Activated T-cell treated with anti-CD3 and anti-CD28 coated beads, Interleukin-2, amount 50 U/mL, for 4 hours (primary cell): ENCODE measurements around the gene IL1RL2. TPM values are rescaled to one million over a fixed set of nuclear protein-coding genes. Genes with fewer than 3 reads are reported as not detected.

Source experiments
- ATAC-seq, 2 donors: fragments of 200-7000 bp; cut with Tn5 transposase; one replicate each; pipeline ENCODE4 v1.10.0; 2021
- DNase-seq: peaks from one replicate; pipeline ENCODE4 v3.0.0-alpha.2; 2020
- H3K27me3 Mint-ChIP-seq: one replicate; pipeline ENCODE4 v1.8.0; 2021; ENCODE audit warnings: low read depth, mixed read lengths
- H3K36me3 Mint-ChIP-seq: one replicate; pipeline ENCODE4 v1.8.0; 2022; ENCODE audit warnings: mixed read lengths; ENCODE audit not compliant: insufficient read depth
- H3K4me1 Mint-ChIP-seq: one replicate; pipeline ENCODE4 v1.8.0; 2021; ENCODE audit warnings: low read depth, mixed read lengths
- H3K4me3 Mint-ChIP-seq: one replicate; pipeline ENCODE4 v1.8.0; 2021; ENCODE audit warnings: mild to moderate bottlenecking, moderate library complexity, mixed read lengths
- H3K9me3 Mint-ChIP-seq: one replicate; pipeline ENCODE4 v1.8.0; 2021; ENCODE audit warnings: mixed read lengths
- total RNA-seq, 3 donors: library from RNA; stranded (reverse); gene quantifications; one replicate each; pipeline ENCODE4 v1.2.1, GENCODE V29; 2021

Gene IL1RL2
- total RNA-seq, 3 donors from 2014 or later, result 0.29 to 0.99 (median 0.60) TPM

DNA sequence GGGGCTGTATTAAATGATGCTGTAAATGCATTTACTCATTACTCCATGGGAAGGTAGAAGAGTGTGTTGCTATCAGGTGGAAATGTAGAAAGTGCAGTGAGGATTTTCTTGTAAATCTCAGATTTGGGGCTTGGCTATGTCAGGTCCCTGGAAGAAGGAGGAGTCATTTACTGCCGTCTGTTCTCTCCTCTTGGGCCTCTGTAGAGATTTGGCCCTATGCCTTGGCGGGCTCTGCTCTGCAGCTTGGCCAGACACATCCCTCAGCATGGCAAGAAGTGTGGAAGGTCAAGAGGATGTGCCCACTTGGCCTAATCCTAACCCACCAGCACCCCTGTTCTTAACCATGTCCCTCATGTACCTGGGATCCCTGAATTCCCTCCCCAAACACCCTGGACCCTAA, 37.6 kb upstream of the IL1RL2 start:
- peaks cover 5% of the 10 kb centered on the region for H3K27me3 Mint-ChIP-seq
- ATAC-seq, result no peak
- H3K4me1 Mint-ChIP-seq, result peaks cover 22% of the 10 kb centered on the region
- H3K9me3 Mint-ChIP-seq, result peaks cover 44% of the 10 kb centered on the region
- H3K4me3 Mint-ChIP-seq, result no peak overlapping the region
- no peak for DNase-seq
- H3K36me3 Mint-ChIP-seq, result peaks cover 18% of the 10 kb centered on the region

DNA sequence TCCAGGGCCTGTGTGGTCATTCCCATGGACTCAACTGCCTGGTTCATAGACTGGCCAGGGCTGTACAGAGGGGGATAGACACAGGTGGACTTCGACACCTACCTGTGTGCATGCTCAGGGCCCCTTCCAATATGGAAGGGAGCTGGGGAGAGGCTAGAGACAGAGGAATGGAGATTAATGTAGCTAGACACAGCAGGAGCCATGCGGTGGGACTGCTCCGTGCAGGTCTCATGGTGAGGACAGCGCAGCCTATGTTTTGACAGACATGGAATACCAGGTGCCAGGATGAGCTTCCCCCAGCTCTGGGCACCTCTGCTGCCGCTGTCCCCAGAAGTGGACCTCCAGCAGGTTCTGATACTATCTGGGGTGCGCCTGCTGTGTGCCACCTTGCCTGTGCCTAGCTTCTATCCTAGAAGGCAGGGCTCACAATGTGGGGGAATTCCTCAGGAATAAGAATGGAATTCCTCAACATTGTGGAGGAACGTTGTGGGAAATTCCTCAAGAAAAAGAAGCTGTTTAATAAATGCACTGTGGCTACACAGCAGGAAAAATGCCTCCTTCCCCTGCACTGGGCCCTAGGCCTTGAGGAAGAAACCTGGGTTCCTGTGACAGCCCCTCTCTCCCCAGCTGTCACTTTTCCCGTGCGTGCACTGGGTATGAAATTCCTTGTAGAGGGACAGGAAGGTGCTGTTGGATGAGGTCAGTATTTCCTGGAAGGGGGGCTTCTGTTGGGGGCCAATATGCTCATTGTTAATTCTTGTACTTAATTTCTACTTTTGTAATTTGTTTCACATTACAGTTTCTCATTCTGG, 37.0 kb upstream of the IL1RL2 start:
- ATAC-seq, result no peak
- H3K4me1 Mint-ChIP-seq, result peaks cover 22% of the 10 kb centered on the region
- peaks cover 14% of the 10 kb centered on the region for H3K36me3 Mint-ChIP-seq
- DNase-seq, result no peak
- H3K27me3 Mint-ChIP-seq, result peaks cover 1% of the 10 kb centered on the region
- peaks cover 41% of the 10 kb centered on the region for H3K9me3 Mint-ChIP-seq
- H3K4me3 Mint-ChIP-seq, result no peak overlapping the region

DNA sequence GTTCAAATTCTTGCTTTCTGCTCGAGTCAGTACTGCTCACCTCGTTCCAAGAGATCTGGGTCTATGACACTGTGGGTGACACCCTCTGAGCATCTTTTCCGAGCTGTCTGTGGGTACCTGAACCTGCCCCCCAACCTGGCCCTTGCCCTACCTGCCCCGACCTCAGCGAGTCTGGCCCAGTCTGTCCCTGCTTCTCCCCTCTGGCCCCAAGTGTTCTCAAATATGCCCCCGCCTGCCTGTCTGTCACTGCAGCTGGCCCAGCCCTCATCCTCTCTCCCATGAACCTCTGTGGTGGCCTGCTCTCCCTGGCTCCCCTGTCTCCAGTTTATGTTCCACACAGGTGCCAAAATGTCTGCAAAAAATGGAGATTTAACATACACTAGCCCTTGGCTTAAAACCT, 32.5 kb upstream of the IL1RL2 start:
- Mint-ChIP-seq H3K4me3 (no peak overlapping the region), H3K27me3 (no peaks in the 10 kb centered on the region), H3K9me3 (peaks cover under 1% of the 10 kb centered on the region), H3K4me1 (no peaks in the 10 kb centered on the region), H3K36me3 (peaks cover 7% of the 10 kb centered on the region)
- ATAC-seq (no peak), DNase-seq (no peak)

DNA sequence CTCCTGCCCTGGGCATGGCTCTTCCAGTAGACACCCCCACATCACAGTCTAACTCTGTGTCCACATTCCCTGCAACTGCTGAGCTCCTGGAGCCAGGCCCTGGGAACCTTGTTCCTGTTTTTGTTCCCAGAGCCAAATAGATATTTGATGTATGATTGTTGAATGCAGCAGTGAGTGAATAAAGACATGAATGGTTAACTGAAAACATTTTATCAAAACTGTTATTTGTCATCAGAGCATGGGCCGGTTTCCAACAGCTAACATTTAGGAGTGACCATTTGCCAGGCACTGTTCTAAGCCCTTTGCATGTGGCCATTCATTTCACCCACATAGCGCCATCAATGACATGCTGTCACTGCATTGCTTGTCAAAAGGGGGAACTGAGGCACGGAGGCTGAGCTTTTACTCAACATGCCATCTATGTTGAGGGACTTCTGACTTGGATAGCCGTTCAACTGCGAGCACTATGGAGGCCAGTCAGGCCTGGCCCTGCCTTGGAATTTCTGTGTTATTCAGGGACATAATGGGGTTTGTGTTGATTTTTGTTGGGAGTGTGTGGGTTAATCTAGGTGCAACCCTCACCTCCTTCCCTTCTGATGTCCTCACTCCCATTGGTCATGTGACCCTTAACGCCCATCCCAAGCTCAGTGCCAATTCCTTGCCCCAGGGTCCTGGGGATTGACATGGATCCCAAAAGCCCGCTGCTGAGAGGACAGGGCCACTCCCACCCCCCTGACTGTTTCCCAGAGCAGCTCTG, 31.7 kb upstream of the IL1RL2 start:
- no peak for DNase-seq

DNA sequence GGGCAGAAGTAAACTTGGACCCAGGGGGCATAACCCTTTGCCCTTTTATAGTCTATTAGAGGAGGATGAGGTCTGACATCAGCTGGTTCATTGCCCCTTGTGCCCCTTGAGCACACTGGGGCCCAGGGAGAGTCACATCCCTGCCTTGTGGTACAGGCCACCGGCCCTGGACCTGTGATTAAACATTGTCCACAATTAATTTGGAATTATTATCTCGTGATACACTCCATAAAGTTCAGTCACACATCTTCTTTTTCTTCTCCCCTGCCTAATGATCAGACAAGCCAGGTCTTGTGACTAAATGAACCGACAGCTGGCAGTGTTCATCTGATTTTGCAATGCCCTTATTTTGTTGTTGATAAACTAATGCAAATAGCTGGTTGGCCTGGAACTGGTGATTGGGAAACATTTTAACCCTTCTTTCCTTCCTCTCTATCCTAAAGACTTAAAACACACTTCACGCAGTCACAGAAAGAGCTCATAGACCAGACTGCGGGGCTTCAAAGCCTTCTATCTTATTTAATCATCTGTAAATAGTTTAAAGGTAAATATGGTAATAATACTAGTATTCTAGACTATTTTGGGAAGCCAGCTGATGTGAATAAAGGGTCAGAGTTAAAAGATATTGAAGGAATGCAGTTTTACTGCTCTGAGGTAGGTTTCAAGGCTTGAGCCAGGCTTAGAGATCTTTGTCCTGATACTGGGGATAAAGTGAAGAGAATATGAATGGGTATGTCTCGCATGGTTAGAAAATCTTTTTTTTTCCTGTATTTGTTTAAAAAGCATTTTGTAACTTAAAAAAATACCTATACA, 30.9 kb upstream of the IL1RL2 start:
- no peaks in the 10 kb centered on the region for H3K9me3 Mint-ChIP-seq
- DNase-seq (no peak), ATAC-seq (no peak)
- peaks cover 7% of the 10 kb centered on the region for H3K36me3 Mint-ChIP-seq
- no peaks in the 10 kb centered on the region for H3K4me1 Mint-ChIP-seq
- no peaks in the 10 kb centered on the region for H3K27me3 Mint-ChIP-seq
- no peak overlapping the region for H3K4me3 Mint-ChIP-seq

More for the DNA sequence above, 31.7 kb upstream of the IL1RL2 start:
- Mint-ChIP-seq H3K27me3 (no peaks in the 10 kb centered on the region), H3K4me1 (no peaks in the 10 kb centered on the region), H3K4me3 (no peak overlapping the region), H3K9me3 (no peaks in the 10 kb centered on the region), H3K36me3 (peaks cover 7% of the 10 kb centered on the region)
- no peak for ATAC-seq

DNA sequence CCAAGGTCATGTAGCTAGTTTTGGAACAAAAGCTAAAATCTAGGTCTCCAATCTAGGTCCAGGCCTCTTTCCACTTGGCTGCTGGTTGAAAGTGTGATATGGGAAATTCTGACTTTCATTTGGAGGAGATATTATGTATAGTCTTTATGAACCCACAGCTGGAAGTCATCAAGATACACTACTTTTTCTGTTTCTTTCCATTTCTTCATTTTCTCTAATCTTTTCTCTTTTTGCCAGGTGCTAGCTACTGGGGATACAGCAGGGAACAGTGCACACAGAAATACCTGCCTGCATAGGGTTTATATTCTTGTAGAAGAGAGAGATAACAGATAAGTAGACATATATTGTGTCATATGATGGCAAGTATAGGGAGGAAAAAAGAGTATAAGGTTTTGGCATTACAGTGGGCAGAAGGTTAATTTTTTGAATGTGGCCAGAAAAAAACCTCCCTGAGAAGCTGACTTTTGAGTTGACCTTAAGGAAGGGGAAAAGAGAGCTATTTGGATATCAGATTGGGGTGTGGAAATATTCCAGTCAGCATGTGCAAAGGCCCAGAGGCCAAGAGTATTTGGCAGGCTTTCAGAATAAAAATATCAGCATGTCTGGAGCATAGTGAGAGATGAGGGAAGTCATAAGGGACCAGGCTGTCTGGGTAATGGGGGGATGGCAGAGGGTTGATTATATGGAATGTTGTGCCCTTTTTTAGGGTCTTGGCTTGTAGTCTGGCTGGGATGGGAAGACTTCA, 28.6 kb upstream of the IL1RL2 start:
- no peaks in the 10 kb centered on the region for H3K4me1 Mint-ChIP-seq
- no peaks in the 10 kb centered on the region for H3K27me3 Mint-ChIP-seq
- H3K9me3 Mint-ChIP-seq, result no peaks in the 10 kb centered on the region
- ATAC-seq (no peak), DNase-seq (no peak)
- no peak overlapping the region for H3K4me3 Mint-ChIP-seq
- H3K36me3 Mint-ChIP-seq, result peaks cover 4% of the 10 kb centered on the region

DNA sequence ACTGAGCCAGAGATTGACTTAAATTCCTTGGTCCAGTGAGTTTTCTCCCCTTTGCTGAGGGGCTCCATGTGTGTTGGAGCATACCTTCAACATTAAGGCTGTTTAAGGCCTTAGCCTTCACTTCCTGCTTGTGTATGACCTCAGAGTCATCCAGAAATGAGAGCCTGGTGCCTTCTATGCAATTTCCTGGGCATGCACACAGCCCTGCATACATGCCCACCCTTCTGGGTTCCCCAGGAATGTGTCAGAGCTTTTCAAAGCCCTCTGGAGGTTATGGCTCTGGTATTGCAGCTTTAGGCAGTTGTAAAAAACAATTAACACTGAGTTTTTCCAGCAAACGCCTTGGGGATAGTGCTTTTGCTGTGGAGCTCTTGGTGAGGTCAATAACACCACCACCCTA, 27.5 kb upstream of the IL1RL2 start:
- Mint-ChIP-seq H3K36me3 (peaks cover 4% of the 10 kb centered on the region), H3K4me1 (no peaks in the 10 kb centered on the region), H3K27me3 (no peaks in the 10 kb centered on the region), H3K9me3 (no peaks in the 10 kb centered on the region), H3K4me3 (no peak overlapping the region)
- no peak for ATAC-seq
- DNase-seq, result no peak

DNA sequence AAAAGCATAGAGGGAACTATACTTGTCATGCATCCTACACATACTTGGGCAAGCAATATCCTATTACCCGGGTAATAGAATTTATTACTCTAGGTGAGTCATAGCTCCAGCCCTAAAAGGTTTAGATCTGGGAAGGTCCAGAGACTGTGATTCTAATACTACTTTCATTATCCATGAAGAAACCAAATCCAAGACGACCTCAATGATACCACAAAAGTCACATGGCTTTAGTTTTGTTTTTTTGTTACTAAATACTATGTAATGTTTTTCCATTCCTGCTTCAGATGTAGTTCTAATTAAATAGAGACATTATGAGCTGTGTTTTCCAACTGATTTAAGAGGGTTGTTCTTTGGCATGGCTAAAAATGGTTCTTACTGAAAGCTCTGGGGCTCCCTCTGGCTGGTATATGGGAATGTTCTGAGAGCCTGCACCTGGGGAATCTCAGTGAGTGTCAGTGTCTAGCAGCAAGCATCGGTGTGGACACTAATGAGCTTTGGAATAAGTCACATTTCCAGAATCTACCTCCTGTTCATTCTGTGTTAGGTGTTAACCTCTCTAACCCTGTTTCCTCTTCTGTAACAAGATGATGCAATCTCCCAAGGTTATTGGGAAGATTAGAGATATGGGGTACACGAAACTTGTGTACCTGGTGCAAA, 20.5 kb upstream of the IL1RL2 start:
- H3K9me3 Mint-ChIP-seq, result no peaks in the 10 kb centered on the region
- no peak overlapping the region for H3K4me3 Mint-ChIP-seq
- no peak for DNase-seq
- no peaks in the 10 kb centered on the region for H3K27me3 Mint-ChIP-seq
- no peaks in the 10 kb centered on the region for H3K36me3 Mint-ChIP-seq
- no peak for ATAC-seq
- peaks cover 5% of the 10 kb centered on the region for H3K4me1 Mint-ChIP-seq

DNA sequence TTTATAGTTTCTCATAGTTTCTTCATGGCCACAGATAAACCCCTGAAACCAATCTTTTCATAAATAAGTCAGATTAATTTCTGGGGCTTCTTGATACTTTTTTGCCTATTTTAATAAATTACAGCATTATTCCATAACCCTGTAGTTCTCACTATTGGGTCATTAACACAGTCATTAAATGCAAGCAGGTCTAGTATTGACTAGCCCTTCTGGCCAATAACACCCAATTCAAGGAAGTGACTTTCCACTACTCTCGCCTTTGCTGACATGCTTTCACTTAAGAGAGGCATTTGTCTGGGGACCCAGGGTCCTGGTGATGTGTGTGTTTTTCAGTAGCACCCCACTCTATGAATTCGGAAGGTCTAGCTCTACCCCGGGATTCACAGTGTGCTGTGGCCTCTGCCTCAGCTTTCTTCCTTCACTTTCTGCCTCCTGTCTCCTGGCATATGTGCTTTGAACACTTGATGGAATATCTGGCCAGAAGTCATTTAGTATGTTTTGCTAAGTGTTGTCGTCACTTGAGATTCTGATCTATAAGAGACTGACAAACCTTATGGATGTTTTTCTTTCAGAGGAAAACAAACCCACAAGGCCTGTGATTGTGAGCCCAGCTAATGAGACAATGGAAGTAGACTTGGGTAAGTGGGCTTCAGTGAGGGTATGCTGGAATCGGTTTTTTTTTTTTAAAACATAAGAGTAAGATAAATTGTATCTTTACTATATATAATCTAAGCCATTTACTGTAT, 18.6 kb upstream of the IL1RL2 start:
- DNase-seq, result no peak
- Mint-ChIP-seq H3K36me3 (peaks cover 3% of the 10 kb centered on the region), H3K4me1 (peaks cover 13% of the 10 kb centered on the region), H3K27me3 (no peaks in the 10 kb centered on the region), H3K4me3 (no peak overlapping the region), H3K9me3 (no peaks in the 10 kb centered on the region)
- no peak for ATAC-seq

DNA sequence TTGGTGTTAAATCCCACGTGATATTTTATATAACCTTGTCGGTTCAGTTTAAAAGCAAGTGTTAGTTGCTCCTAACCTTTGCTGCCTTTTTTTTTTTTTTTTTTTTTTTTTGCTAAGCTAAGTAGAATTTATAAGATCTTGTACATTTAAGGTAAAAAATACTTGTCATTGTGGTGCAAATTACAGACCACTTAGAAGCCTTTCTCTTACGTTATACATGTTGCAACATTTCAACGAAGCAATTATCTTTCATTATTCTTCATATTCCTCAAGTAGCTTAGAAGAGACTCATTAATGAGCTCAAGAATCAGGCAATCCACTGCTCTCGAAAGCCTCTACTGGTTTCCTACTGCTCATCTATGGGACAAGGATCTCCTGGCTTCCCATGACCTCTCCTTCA, 14.9 kb upstream of the IL1RL2 start:
- ATAC-seq (no peak), DNase-seq (no peak)
- H3K4me1 Mint-ChIP-seq, result peaks cover 8% of the 10 kb centered on the region
- H3K4me3 Mint-ChIP-seq, result no peak overlapping the region
- no peaks in the 10 kb centered on the region for H3K9me3 Mint-ChIP-seq
- H3K27me3 Mint-ChIP-seq, result no peaks in the 10 kb centered on the region
- peaks cover 3% of the 10 kb centered on the region for H3K36me3 Mint-ChIP-seq

DNA sequence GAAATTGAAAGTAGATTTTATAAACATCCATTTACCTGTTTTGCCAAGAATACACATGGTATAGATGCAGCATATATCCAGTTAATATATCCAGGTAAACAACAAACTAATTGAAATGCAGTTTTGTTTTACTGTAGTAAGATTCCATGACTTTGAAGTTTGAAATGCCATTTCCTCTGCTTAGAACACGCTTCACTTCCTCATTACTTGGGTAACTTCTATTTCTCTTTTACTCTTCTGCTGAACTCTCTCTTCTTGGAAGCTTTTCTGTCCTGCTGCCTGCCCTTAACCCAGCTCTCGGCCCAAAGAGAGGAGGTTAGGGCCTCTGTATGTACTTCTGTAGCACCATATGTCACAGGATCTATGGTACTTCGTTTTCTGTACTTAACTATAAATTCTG, 14.1 kb upstream of the IL1RL2 start:
- ATAC-seq, result no peak

DNA sequence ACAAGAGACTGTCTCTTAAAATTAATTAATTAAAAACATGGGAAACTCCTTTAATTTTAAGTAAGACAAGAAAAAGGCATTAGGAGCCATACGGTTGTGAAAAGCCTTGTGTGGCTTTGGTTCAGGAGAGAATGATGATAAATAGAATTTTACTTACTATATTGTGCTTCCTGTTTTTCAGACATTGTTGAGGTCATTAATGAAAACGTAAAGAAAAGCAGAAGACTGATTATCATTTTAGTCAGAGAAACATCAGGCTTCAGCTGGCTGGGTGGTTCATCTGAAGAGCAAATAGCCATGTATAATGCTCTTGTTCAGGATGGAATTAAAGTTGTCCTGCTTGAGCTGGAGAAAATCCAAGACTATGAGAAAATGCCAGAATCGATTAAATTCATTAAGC, 10.7 kb upstream of the IL1RL2 start:
- no peak for ATAC-seq
- Mint-ChIP-seq H3K36me3 (peaks cover 4% of the 10 kb centered on the region), H3K27me3 (peaks cover 3% of the 10 kb centered on the region), H3K9me3 (no peaks in the 10 kb centered on the region), H3K4me3 (no peak overlapping the region), H3K4me1 (peaks cover 8% of the 10 kb centered on the region)
- no peak for DNase-seq

More for the DNA sequence above, 14.1 kb upstream of the IL1RL2 start:
- no peak overlapping the region for H3K4me3 Mint-ChIP-seq
- no peak for DNase-seq
- H3K4me1 Mint-ChIP-seq, result peaks cover 8% of the 10 kb centered on the region
- H3K27me3 Mint-ChIP-seq, result no peaks in the 10 kb centered on the region
- H3K36me3 Mint-ChIP-seq, result peaks cover 3% of the 10 kb centered on the region
- no peaks in the 10 kb centered on the region for H3K9me3 Mint-ChIP-seq
